Measurements from ENCODE around the gene RFX5.

The RFX5 gene

GRCh38 chr1:151370211-151370911, 23.3 kb upstream of the RFX5 start:
- TF ChIP-seq EZH2phosphoT487 (conservative IDR thresholded peaks at IDR 0.05; ENCODE audit: low read length) (no peak), CTCF (IDR thresholded peaks at IDR 0.05; ENCODE audit: insufficient read depth, low read length, poor library complexity, severe bottlenecking) (no peak)
- no peaks in the 10 kb centered on the region for H3K79me2 ChIP-seq (ENCODE audit: insufficient read depth, low read length)
- no peak overlapping the region for H3K27ac ChIP-seq (ENCODE audit: low read depth, low read length)
- no peaks in the 10 kb centered on the region for H3K9me2 ChIP-seq (replicated peaks; ENCODE audit: insufficient read depth, low read length)
- H3K4me2 ChIP-seq (ENCODE audit: low read depth, low read length, poor library complexity, severe bottlenecking), result no peak overlapping the region
- H3K9ac ChIP-seq (ENCODE audit: low read length), result no peak overlapping the region
- H3K4me3 ChIP-seq (ENCODE audit: insufficient read depth, low read length, poor library complexity, severe bottlenecking), result no peak overlapping the region
- no peaks in the 10 kb centered on the region for H3K36me3 ChIP-seq (ENCODE audit: low read length)
- H4K20me1 ChIP-seq (ENCODE audit: low read depth, low read length), result no peaks in the 10 kb centered on the region
- no peaks in the 10 kb centered on the region for H3K27me3 ChIP-seq (ENCODE audit: low read length)
- no peaks in the 10 kb centered on the region for H3F3A ChIP-seq (ENCODE audit: insufficient read depth)
- H2AFZ ChIP-seq (ENCODE audit: low read depth, low read length, severe bottlenecking), result no peak overlapping the region
- no peaks in the 10 kb centered on the region for H3K9me3 ChIP-seq (ENCODE audit: insufficient read depth, low read length)

GRCh38 chr1:151369621-151370048, 22.6 kb upstream of the RFX5 start:
- no peaks in the 10 kb centered on the region for H3K79me2 ChIP-seq (ENCODE audit: insufficient read depth, low read length)
- TF ChIP-seq CTCF (IDR thresholded peaks at IDR 0.05; ENCODE audit: insufficient read depth, low read length, poor library complexity, severe bottlenecking) (no peak), EZH2phosphoT487 (conservative IDR thresholded peaks at IDR 0.05; ENCODE audit: low read length) (no peak)
- H2AFZ ChIP-seq (ENCODE audit: low read depth, low read length, severe bottlenecking), result no peak overlapping the region
- no peak overlapping the region for H3K9ac ChIP-seq (ENCODE audit: low read length)
- H3F3A ChIP-seq (ENCODE audit: insufficient read depth), result no peaks in the 10 kb centered on the region
- no peak overlapping the region for H3K4me3 ChIP-seq (ENCODE audit: insufficient read depth, low read length, poor library complexity, severe bottlenecking)
- no peaks in the 10 kb centered on the region for H3K9me3 ChIP-seq (ENCODE audit: insufficient read depth, low read length)
- H3K9me2 ChIP-seq (replicated peaks; ENCODE audit: insufficient read depth, low read length), result no peaks in the 10 kb centered on the region
- H3K27ac ChIP-seq (ENCODE audit: low read depth, low read length), result no peak overlapping the region
- H3K27me3 ChIP-seq (ENCODE audit: low read length), result no peaks in the 10 kb centered on the region
- H4K20me1 ChIP-seq (ENCODE audit: low read depth, low read length), result no peaks in the 10 kb centered on the region
- no peak overlapping the region for H3K4me2 ChIP-seq (ENCODE audit: low read depth, low read length, poor library complexity, severe bottlenecking)
- no peaks in the 10 kb centered on the region for H3K36me3 ChIP-seq (ENCODE audit: low read length)

- Histone ChIP-seq H2AFZ (ENCODE audit: low read depth, low read length, severe bottlenecking) (no peak overlapping the region), H4K20me1 (ENCODE audit: low read depth, low read length) (no peaks in the 10 kb centered on the region), H3K9me3 (ENCODE audit: insufficient read depth, low read length) (no peaks in the 10 kb centered on the region), H3F3A (ENCODE audit: insufficient read depth) (no peaks in the 10 kb centered on the region), H3K27me3 (ENCODE audit: low read length) (no peaks in the 10 kb centered on the region), H3K9ac (ENCODE audit: low read length) (no peak overlapping the region), H3K4me3 (ENCODE audit: insufficient read depth, low read length, poor library complexity, severe bottlenecking) (no peak overlapping the region), H3K27ac (ENCODE audit: low read depth, low read length) (no peak overlapping the region), H3K9me2 (replicated peaks; ENCODE audit: insufficient read depth, low read length) (no peaks in the 10 kb centered on the region), H3K79me2 (ENCODE audit: insufficient read depth, low read length) (no peaks in the 10 kb centered on the region), H3K36me3 (ENCODE audit: low read length) (no peaks in the 10 kb centered on the region), H3K4me2 (ENCODE audit: low read depth, low read length, poor library complexity, severe bottlenecking) (no peak overlapping the region)
- TF ChIP-seq CTCF (IDR thresholded peaks at IDR 0.05; ENCODE audit: insufficient read depth, low read length, poor library complexity, severe bottlenecking), result no peak
- TF ChIP-seq EZH2phosphoT487 (conservative IDR thresholded peaks at IDR 0.05; ENCODE audit: low read length), result no peak
Measured at GRCh38 chr1:151369302-151369610, 22.2 kb upstream of the RFX5 start.

Data from SU-DHL-6 (cell line).